Skin of body (tissue), 2 donors: Measurements from ENCODE around the gene PPP1R37. TPM values are rescaled to one million over a fixed set of nuclear protein-coding genes. Genes with fewer than 3 reads are reported as not detected.

ENCODE experiments used
- DNase-seq: peaks from one replicate; lab custom pipeline; 2025; lab: John Stamatoyannopoulos, UW
- total RNA-seq: library from RNA; depleted of rRNA; stranded (reverse); fragments of >200 nt; gene quantifications from one replicate; pipeline ENCODE4 v1.2.3, GENCODE V29; 2014

Gene PPP1R37
- total RNA-seq, 1 donor from 2014 or later = 15.7 TPM

- no peak for DNase-seq
Observed at GRCh38 chr19:45152504-45153338, 59.7 kb downstream of the PPP1R37 start.

DNA sequence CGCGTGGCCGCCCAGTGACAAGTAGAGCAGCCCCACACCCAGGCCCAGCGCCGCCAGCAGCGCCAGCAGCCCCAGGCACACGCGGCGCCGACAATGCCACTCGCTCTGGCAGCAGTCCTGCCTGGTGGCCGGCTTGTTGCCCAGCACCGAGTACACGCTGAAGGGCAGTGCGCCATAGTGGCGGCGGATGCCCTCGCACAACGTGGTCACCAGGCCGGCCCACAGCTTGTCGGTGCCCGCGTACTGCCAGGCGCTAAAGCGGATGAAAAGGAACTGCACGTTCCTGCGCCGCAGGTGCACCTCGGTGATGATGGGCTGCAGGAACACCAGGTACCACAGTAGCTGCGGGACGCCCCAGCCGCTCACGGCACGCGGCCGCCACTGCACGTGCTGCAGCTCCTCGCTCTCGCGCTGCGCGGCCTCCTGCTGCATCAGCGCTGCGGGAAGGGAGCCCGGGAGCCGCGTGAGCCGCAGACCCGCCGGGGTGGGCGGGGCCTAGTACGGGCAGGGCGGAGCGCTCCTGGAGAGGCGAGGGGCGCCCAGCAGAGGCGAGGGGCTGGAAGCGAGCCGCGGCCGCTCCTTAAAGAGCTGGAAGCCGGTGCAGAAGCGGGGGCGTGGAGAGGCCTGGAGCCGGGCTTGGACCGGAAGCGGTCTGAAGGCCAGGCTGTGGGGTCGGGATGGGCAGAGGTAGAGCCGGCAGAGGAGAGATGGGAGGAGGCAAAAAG lies 60.5 kb downstream of the PPP1R37 start:
- no peak for DNase-seq

DNA sequence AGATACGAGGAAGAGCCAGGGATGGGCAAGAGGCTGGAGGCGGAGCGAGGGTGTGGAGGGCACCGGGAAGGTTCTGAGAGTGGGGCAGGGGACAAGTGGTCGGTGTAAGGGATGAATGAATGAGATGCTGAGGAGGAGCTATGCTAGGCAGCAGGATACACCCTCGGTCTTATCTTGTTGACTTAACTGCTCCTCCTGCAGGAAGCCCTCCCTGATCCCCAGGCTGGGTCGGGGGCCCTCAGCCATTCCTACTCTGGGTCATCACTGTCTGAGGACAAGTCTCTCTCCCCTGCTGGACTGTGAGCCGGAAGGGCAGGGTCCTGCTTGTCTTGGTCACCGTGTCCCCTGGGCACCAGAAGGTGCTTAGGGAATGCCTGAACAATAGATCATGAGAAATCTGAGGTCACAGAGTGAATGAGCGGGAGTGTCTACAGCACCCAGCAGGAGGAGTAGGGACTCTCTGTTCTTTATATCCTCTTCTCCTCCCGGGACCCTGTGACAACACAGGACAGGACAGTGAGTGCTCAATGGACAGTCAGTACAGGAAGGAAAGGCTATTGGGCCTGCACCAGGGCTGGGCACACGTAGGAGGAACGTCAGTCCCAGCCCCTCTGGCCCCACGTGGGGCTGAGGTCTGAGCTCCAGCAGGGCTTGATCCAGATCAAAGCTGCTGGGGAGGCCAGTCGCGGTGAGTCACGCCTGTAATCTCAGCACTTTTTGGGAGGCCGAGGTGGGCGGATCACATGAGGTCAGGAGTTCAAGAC lies 61.3 kb downstream of the PPP1R37 start:
- no peak for DNase-seq

- DNase-seq = no peak
Observed at GRCh38 chr19:45156011-45156630, 63.1 kb downstream of the PPP1R37 start.

DNA sequence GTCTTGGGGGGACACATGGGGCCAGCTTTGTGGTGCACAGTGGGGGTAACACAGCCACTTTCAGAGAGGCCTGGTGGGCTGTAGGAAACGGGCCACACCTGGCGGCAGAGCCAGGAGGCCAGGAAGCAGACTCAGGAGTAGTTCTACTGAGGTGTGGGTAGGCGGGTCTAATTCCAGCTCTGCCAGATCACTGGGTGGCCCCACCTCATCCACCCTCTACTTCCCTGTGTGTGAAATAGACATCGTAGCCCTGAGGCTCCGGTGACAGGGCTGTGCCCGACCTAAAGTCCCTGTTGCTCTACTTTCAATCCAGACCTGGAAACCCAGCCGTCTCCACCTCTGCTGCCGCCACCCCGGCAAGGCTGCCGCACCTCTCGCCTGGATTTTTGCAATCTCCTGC lies 63.8 kb downstream of the PPP1R37 start:
- DNase-seq = no peak

DNA sequence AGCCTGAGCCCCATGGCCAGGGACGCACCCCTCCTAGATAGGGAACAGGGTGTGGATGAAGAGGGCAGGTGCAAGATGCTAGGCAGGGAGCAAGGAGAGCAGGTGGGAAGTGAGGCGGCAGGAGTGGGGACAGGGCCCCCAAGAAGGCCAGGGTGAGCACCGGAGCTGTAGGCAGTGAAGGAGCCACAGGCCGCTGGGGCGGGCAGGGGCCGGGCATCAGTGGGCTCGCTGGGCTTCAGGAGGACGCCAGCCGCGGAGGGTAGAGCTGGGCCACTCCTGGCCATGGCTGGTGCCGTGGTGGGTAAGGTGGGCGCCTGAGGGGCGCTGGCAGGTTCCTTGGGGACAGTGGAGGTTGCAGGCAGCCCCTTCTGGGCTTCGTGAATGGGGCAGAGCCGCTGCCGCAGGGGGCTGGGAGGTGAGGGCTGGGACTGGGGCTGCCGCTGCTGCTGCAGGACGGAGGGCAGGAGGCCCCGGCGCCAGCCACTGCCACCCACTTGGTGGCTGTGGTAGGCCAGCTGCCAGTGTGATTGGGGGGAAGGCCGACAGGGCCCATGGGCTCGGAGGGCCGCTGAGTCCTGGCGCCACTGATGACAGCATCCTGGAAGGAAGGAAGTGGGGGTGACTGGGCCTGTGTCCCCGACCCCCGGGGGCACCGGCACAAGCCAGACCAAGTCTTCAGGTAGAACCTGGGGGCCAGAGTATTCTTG lies 65.7 kb downstream of the PPP1R37 start:
- DNase-seq = no peak

DNA sequence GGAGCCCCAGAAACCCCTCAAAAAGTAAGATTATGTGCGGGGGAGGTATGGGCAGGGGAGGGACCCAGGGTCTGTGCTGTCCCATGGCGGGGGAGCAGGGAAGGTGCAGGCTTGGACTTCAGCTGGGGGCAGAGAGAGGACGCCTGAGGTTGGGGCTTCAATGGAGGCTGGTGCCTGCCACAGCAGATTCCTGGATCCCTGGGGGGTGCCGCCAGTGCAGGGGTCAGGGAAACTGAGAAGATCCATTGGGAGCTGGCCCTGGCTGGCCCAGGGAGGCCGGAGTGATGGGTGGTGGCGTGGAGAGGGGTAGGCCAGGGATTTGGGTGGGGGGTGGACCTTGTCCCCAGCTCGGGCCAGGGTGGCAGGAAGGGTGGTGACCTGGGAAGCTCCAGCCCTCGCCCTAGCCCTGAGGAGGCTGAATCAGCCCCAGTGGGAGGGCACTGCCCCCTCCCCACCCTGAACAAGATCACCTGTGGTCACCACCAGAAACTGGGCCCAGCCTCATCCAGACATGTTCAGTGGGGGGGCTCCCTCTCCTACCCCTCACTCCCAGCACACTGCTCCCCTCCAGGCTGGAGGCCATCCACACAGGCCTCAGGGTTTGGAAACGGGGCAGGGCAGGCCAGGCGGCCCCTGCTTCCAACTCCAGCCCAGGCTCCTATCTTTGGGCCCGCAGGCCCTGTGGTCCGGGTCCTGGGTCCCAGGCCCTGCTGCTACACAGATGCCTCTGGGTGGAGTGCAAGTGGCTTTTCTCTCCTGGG lies 66.4 kb downstream of the PPP1R37 start:
- no peak for DNase-seq

- DNase-seq = no peak
Observed at GRCh38 chr19:45159971-45160324, 67.0 kb downstream of the PPP1R37 start.

- DNase-seq = no peak
Observed at GRCh38 chr19:45160870-45161737, 68.1 kb downstream of the PPP1R37 start, which contains the start of gene NKPD1. Gene NKPD1 (minus strand): TSS chr19:45160982. CDS start chr19:45160150, 832 bp downstream.

DNA sequence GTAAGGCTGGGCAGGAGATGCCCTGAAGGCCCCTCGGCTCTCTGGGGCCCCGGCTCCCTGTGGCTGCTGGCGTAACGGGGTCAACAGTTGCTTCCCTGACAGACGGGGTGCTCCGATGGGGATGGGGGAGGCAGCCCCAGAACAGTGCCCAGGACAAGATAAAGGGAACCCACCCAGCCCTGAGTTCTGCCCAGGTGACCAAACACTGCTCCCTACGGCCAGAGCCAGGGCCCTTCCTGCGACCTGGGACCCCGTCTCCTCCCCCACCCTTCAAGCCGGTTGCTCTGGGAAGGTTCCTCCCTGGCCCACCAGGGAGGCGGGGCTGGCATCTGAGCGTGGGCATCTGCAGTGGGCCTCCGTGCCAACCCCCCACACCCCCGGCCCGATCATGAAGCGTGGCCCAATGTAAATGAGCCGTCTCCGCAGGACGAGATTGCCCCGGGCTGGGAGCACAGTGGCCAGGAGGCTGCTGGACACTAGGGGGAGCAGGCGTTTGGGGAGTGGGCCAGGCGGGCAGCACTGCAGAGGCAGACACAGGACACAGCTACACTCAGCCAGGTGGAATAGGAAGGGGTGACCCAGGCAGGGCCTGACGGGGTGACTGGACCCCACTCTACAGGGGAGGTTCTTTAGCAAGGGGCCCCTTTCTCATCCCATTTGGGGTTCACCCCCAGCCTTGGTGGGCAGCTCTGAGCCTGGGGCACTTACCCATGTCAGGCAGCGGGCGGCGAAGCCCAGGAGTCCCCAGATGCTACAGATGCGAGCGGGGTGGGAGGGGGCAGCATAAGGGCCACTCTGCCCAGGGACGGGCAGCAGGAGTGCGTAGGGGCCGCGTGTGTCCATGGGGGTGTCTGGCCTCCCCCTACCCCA lies 69.0 kb downstream of the PPP1R37 start:
- no peak for DNase-seq

DNA sequence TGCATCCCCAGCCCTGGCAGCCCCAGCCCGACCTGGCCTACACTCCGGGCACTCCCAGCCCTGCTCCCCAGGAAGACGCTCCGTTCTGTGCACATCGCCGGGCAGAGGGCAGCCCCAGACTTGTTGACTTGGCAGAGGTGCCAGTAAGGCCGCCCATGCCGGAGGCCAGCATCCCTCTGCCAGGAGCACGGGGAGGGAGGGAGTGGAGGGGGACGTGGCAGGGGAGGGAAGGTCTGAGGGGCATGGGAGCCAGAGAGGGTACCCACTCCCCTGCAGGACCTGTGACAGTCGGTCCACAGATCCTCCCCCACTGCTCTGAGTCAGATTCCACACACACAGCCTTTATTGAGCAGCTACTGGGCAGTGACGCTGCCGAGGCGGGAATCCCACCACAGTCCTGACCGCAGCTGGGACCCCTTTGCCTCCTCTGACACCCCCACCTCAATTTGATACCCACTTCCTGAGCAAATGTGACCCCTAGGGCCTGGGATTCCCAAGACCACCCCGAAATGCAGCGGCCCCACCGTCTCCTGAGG lies 69.7 kb downstream of the PPP1R37 start:
- DNase-seq = no peak

- DNase-seq = no peak
Observed at GRCh38 chr19:45163156-45163555, 70.2 kb downstream of the PPP1R37 start.

- DNase-seq = no peak
Observed at GRCh38 chr19:45163751-45164460, 70.9 kb downstream of the PPP1R37 start.

DNA sequence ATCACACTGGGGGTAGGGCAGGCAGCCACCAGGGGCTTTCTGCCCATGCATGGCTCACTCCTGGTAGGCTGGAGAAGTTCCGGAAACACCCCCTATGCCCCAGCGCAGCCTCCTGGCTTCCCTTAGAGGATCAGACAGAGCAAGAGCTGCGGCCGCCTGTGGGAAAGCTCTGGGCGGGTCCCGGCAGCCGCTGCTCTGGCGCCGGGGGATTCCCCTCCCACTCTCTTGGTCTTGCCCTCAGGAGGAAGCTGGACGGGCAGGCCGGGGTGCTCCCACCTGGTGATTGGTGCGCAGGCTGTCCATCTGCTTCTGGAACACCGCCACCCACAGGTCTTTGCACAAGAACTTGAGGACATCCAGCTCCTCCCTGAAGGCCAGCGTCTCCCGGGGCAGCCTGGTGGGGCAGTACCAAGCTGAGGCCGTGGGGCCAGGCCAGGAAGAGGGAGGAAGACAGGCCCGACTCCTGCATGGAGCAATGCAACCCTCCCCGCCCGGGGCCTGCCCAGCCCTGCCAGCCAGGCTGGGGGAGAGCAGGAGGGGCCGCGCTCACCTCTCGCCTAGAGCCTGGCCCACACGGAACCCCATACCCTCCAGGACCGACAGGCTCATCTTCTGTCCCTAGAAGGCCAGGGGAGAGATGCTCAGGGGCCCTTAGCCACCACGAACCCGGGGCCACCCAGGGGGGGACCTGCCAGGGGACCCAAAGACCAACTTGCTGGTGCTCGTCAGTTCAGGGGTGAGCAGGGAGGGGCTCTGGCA lies 71.8 kb downstream of the PPP1R37 start:
- DNase-seq = no peak

GRCh38 chr19:45166723-45167252 lies 73.8 kb downstream of the PPP1R37 start:
- DNase-seq = no peak

DNA sequence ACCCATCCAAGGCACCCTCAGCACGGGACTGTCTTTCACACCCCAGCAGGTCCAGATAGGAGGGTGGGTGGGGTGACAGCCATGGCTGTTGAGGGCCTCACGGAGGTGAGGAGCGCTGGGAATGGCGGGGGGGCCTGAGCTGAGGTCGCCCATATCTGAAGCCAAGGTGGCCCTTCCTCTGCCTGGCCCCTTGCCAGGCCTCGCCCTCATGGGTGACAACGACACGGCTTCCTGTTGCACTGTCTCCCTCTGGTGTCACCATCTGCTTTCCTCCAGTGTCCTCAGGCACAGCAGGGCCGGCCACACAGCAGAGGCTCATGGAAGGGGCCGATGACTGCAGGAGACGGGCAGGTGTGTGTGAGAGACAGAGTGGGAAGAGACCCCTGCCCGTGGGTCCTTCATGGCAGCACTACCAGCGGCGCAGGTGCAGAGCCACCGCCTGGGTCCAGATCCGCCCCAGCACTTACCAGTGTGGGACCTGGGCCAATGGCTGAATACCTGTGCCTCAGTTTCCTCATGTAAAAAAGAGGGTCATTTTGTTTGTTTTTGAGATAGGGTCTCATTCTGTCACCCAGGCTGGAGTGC lies 75.9 kb downstream of the PPP1R37 start:
- DNase-seq = no peak
